A673 (cell line): ENCODE data around the gene GBE1. TPM values are rescaled to one million over a fixed set of nuclear protein-coding genes. Genes with fewer than 3 reads are reported as not detected.

ENCODE experiments used
- BruUV-seq: library from RNA; stranded (reverse); fragments of 400-500 nt; replicated peaks from 2 replicates; lab custom pipeline; 2021; lab: Mats Ljungman, UMichigan
- CTCF ChIA-PET: fragments of 300-600 bp; sonication (Branson Sonifier 250); formaldehyde crosslinking; loops from one replicate; lab custom pipeline; 2022; ENCODE audit warnings: antibody characterized with exemption; lab: Charles Lee
- POLR2A ChIA-PET: fragments of 300-600 bp; sonication (Branson Sonifier 250); formaldehyde crosslinking; loops from one replicate; lab custom pipeline; 2022; ENCODE audit warnings: antibody characterized with exemption; ENCODE audit not compliant: low non-redundant PET; lab: Charles Lee
- DNase-seq: peaks from one replicate; pipeline ENCODE4 v3.0.0-alpha.2; 2015; ENCODE audit warnings: low spot score
- H3K27ac ChIP-seq: fragments of 200-600 bp; sonication (generic); 2 replicates; pipeline ENCODE4 v1.5.1; 2016; ENCODE audit warnings: mixed run types, low read depth, mild to moderate bottlenecking, mixed read lengths, antibody characterized with exemption, low read length; ENCODE audit not compliant: poor library complexity, severe bottlenecking
- H3K27me3 ChIP-seq: fragments of 200-600 bp; sonication (generic); replicated peaks from 2 replicates; pipeline ENCODE4 v1.6.1; 2017; ENCODE audit warnings: mixed run types, low read depth, mild to moderate bottlenecking, mixed read lengths, antibody characterized with exemption, low read length; ENCODE audit not compliant: insufficient read depth, poor library complexity
- H3K36me3 ChIP-seq: fragments of 200-600 bp; sonication (generic); 2 replicates; pipeline ENCODE4 v1.6.1; 2016; ENCODE audit warnings: mixed run types, mild to moderate bottlenecking, mixed read lengths, antibody characterized with exemption, low read length; ENCODE audit not compliant: insufficient read depth, poor library complexity, severe bottlenecking
- H3K4me1 ChIP-seq: fragments of 200-600 bp; sonication (generic); 2 replicates; pipeline ENCODE4 v1.6.1; 2017; ENCODE audit warnings: mixed run types, mild to moderate bottlenecking, mixed read lengths, antibody characterized with exemption, low read length; ENCODE audit not compliant: insufficient read depth, poor library complexity, severe bottlenecking
- H3K4me3 ChIP-seq: fragments of 200-600 bp; sonication (generic); 2 replicates; pipeline ENCODE4 v1.5.1; 2016; ENCODE audit warnings: low read depth, mixed run types, mild to moderate bottlenecking, mixed read lengths, low read length; ENCODE audit not compliant: poor library complexity, severe bottlenecking
- H3K9me3 ChIP-seq: fragments of 200-600 bp; sonication (generic); 2 replicates; pipeline ENCODE4 v1.6.1; 2016; ENCODE audit warnings: mixed run types, low read depth, mild to moderate bottlenecking, mixed read lengths, antibody characterized with exemption, low read length; ENCODE audit not compliant: poor library complexity, severe bottlenecking
- EZH2 ChIP-seq: fragments of 200-600 bp; sonication (generic); IDR thresholded peaks from 2 replicates; pipeline ENCODE4 v1.6.1; 2017; ENCODE audit warnings: borderline replicate concordance, low read depth, mild to moderate bottlenecking, mixed read lengths, antibody characterized with exemption, low read length; ENCODE audit not compliant: poor library complexity, severe bottlenecking
- intact Hi-C: fragments of 100-400 bp; cut with micrococcal nuclease; formaldehyde crosslinking; loops from one replicate; pipeline ENCODE4 v1.10.0; 2022; ENCODE audit not compliant: unreplicated experiment
- total RNA-seq: library from RNA; stranded (reverse); gene quantifications from 2 replicates; pipeline ENCODE4 v1.2.3, GENCODE V29; 2021
- TF ChIP-seq, protein P1 (sequence below): fragments of 300-800, 200-600 bp; sonication (generic); conservative IDR thresholded peaks from 2 replicates; pipeline ENCODE4 v1.5.1; 2017; ENCODE audit warnings: low read depth, mild to moderate bottlenecking, antibody characterized with exemption, low read length, moderate library complexity, mixed read lengths

The GBE1 gene
- total RNA-seq, 1 experiment from 2014 or later: 8.2 TPM

DNA sequence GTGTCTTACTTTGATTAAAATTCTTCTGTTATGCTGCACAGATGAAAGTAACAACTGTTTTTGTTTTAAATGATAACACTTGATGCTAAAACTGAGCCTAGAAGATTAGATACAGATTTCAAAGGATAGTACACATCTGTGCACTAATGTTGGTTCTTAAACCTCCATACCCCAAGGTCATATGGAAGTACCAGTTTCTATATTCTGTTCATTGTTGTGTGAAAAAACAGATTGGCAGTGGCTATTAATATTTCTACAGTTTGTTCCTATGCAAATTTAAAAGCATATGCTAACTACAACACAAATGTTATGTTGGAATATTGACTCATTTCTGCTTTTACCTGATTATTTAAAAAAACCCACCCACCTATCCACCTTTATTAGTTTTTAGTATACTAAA is 32.0 kb upstream of the GBE1 start:
- DNase-seq: no peak
- Histone ChIP-seq H3K27ac (no peak overlapping the region), H3K4me1 (no peaks in the 10 kb centered on the region), H3K4me3 (no peak overlapping the region), H3K27me3 (no peaks in the 10 kb centered on the region), H3K36me3 (no peaks in the 10 kb centered on the region), H3K9me3 (no peaks in the 10 kb centered on the region)
- POLR2A ChIA-PET: no interaction called here
- TF ChIP-seq EZH2: no peak
- TF ChIP-seq, protein P1, sequence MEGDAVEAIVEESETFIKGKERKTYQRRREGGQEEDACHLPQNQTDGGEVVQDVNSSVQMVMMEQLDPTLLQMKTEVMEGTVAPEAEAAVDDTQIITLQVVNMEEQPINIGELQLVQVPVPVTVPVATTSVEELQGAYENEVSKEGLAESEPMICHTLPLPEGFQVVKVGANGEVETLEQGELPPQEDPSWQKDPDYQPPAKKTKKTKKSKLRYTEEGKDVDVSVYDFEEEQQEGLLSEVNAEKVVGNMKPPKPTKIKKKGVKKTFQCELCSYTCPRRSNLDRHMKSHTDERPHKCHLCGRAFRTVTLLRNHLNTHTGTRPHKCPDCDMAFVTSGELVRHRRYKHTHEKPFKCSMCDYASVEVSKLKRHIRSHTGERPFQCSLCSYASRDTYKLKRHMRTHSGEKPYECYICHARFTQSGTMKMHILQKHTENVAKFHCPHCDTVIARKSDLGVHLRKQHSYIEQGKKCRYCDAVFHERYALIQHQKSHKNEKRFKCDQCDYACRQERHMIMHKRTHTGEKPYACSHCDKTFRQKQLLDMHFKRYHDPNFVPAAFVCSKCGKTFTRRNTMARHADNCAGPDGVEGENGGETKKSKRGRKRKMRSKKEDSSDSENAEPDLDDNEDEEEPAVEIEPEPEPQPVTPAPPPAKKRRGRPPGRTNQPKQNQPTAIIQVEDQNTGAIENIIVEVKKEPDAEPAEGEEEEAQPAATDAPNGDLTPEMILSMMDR: no peak
- intact Hi-C loops: no loop called here
- CTCF ChIA-PET: no interaction called here
- BruUV-seq: no TSS peak

DNA sequence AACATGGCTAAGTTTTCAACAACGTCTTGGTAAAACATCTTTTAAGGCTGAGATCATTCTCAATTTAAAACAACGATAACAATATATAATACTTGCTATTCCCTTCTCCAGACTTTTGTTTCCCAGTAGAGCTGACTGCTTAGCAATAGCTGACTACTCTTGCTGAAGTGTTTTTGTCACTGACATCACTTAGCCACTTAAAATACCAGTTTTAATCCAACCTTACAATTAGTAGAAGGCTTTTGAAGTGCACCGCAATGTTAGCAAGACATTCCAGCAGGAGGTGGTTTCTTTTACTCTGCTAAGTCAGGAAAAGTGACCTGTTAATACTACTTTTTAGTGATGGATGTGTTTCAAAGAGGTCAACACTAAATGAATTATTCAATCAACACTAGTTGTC is 28.7 kb upstream of the GBE1 start:
- intact Hi-C loops: no loop called here
- ChIA-PET CTCF (no interaction called here), POLR2A (no interaction called here)
- no TSS peak for BruUV-seq
- Histone ChIP-seq H3K27me3 (no peaks in the 10 kb centered on the region), H3K4me3 (no peak overlapping the region), H3K27ac (no peak overlapping the region), H3K36me3 (no peaks in the 10 kb centered on the region), H3K4me1 (no peaks in the 10 kb centered on the region), H3K9me3 (no peaks in the 10 kb centered on the region)
- no peak for TF ChIP-seq EZH2
- TF ChIP-seq, protein P1: no peak
- DNase-seq: no peak

DNA sequence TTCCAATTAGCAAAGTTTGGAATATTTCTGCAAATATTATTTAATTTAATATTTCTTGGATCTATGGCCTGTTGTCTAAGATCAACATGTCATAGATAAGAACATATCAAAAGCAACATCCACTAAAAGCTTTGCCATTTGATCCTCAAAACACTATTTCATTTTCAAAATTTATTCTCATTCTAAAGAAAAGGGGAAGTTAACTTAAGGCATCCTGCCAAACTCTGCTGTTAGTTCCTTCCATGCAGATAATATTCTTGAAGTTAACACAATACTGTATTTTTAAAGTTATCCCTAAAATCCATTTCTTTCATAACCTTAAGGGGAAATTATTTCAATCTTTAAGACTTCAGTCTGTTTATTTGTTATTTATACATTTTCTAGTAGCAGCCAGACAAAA is 28.2 kb upstream of the GBE1 start:
- BruUV-seq: no TSS peak
- no peaks in the 10 kb centered on the region for H3K27me3 ChIP-seq
- H3K4me1 ChIP-seq: no peaks in the 10 kb centered on the region
- DNase-seq: no peak
- H3K36me3 ChIP-seq: no peaks in the 10 kb centered on the region
- intact Hi-C loops: no loop called here
- H3K27ac ChIP-seq: no peak overlapping the region
- TF ChIP-seq, protein P1: no peak
- no peak for TF ChIP-seq EZH2
- H3K4me3 ChIP-seq: no peak overlapping the region
- no peaks in the 10 kb centered on the region for H3K9me3 ChIP-seq
- ChIA-PET POLR2A (no interaction called here), CTCF (no interaction called here)
